MG63 (cell line): Measurements from ENCODE around the gene SCUBE3. TPM values are rescaled to one million over a fixed set of nuclear protein-coding genes. Genes with fewer than 3 reads are reported as not detected.
A peak's percentile ranks its signal among the peaks of the same experiment; 100 is the strongest.

ENCODE experiments used
- DNase-seq: peaks from one replicate; pipeline ENCODE4 v3.0.0-alpha.2; 2020
- H3K27me3 ChIP-seq: fragments of 250-450 bp; sonication (Bioruptor Pico); 2 replicates; pipeline ENCODE4 v1.5.1; 2020; ENCODE audit warnings: mild to moderate bottlenecking, moderate library complexity
- H3K36me3 ChIP-seq: fragments of 250-450 bp; sonication (Bioruptor Pico); 2 replicates; pipeline ENCODE4 v1.5.1; 2020; ENCODE audit warnings: mild to moderate bottlenecking, moderate library complexity
- H3K4me3 ChIP-seq: fragments of 250-450 bp; sonication (Bioruptor Pico); 2 replicates; pipeline ENCODE4 v1.5.1; 2020; ENCODE audit warnings: mild to moderate bottlenecking, moderate library complexity
- H3K9me3 ChIP-seq: fragments of 250-450 bp; sonication (Bioruptor Pico); 2 replicates; pipeline ENCODE4 v1.5.1; 2020; ENCODE audit warnings: mild to moderate bottlenecking, moderate library complexity
- total RNA-seq: library from RNA; depleted of rRNA; stranded (reverse); fragments of >200 nt; shearing (Covaris generic); gene quantifications from 2 replicates; pipeline ENCODE4 v1.2.3, GENCODE V29; 2014; ENCODE audit warnings: low replicate concordance

The SCUBE3 gene
- total RNA-seq, 1 experiment from 2014 or later = 4.2 TPM

DNA sequence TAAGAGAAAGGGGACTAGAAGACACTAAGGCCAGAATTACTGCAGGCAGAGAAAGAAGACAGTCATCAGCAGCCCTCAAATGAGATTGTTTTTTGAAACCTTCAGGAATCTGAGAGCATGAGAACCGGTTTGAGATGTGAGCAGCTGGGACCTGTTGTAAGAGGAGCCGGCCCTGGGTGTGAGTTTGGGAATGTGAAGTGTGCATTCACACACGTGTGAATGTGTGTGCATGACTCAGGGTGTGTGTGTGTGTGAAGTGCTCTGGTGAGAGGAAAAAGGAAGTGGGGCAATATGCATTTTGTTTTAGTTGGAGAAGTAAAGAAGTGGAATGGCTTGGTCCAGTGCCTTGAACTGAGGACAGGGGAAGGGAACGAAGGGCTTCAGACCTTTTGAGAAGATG lies 4.3 kb downstream of the SCUBE3 start:
- Histone ChIP-seq H3K4me3 (no peak overlapping the region), H3K36me3 (no peaks in the 10 kb centered on the region)
- DNase-seq = no peak

DNA sequence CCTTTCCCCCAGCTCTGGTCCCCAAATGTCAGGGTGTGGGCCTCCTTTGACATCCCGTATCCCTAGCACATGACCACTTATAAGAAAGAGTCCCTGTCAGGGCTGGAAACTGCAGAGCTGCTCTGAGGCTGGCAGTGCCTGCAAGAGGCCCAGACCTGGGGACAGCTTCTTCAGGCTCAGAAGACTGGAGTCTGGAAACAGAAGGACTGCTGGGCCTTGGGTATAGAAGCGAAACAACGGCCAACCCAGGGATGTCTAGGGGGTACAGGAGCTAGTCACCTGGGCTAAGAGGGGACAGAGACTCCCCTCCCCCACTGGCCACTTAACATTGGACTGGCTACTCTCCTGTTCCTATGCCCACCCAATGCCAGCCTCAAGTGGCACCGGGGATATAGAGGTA lies 4.7 kb downstream of the SCUBE3 start:
- H3K9me3 ChIP-seq = no peaks in the 10 kb centered on the region
- H3K4me3 ChIP-seq = no peak overlapping the region
- no peak for DNase-seq
- H3K36me3 ChIP-seq = no peaks in the 10 kb centered on the region
- no peaks in the 10 kb centered on the region for H3K27me3 ChIP-seq

More for the DNA sequence above, 4.3 kb downstream of the SCUBE3 start:
- Histone ChIP-seq H3K27me3 (no peaks in the 10 kb centered on the region), H3K9me3 (no peaks in the 10 kb centered on the region)

DNA sequence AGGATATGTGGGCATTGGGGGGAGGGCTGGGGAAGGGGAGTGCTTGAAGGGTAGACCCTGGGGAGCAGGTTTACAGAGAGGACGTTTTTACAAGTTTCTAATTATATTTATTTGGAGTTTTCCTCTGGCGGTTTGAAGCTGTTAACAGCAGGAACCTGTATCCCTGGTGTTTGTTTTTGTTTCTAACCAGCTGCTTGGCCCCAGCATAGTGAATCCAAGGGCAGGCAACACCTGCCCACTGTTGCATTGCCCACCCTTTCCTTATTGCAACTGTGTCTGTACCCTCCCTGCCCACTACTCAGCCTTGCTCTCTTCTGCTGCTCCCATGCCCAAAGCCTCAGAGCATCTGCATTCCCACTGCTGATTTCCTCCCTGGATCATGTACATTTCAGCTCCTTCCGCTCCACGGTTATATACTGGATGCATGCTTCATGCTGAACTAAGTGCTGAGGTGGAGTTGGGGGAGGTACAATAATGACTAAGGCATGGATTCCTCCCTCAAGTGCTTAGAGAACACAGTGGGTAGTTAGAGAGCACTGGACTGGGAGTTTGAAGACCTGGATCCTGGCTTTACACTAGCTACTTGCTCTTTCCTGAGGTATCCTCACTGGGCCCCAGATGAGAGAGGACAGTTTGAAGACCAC lies 6.0 kb downstream of the SCUBE3 start:
- Histone ChIP-seq H3K36me3 (no peaks in the 10 kb centered on the region), H3K9me3 (no peaks in the 10 kb centered on the region), H3K4me3 (no peak overlapping the region), H3K27me3 (no peaks in the 10 kb centered on the region)
- DNase-seq = no peak

DNA sequence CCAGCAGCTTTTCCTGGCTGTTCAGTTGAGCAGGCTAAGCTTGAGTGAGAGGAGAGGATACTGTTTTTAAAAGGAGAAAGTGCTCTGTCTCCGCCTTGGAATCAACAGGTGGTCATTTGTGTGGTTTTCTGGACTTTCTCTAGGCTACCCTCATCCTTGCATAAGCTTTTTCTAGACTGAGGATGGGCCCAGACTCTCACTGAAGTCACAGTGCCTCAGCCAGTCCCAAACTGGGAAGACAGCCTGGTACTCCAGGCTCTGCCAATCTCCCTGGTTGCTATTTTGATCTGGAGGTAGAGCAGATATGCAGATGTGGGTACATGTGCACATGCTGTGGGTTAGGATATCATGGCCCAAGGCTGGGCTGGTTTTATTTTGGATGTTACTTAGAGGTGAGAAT lies 7.0 kb downstream of the SCUBE3 start:
- H3K36me3 ChIP-seq = no peaks in the 10 kb centered on the region
- no peaks in the 10 kb centered on the region for H3K27me3 ChIP-seq
- H3K4me3 ChIP-seq = no peak overlapping the region
- DNase-seq = no peak
- no peaks in the 10 kb centered on the region for H3K9me3 ChIP-seq

DNA sequence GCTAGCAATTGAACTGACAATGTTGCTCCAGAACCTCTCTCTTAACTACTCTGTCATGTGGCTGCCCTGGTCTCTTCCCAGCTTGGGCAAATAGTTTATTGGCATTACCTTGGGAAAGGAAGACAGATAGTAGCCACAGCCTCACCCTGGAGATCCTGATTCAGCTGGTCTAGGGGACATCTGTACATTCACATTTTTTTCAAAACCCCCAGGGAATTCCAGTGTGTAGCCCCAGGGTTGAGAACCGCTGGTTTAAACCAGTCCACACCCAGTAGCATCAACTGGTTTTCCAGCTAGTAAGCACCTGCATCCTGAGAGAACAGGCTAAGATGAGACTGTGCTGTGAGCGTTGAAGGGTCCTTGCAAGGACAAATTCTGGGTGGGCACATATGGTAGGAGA lies 9.6 kb downstream of the SCUBE3 start:
- no peaks in the 10 kb centered on the region for H3K9me3 ChIP-seq
- no peaks in the 10 kb centered on the region for H3K36me3 ChIP-seq
- no peak for DNase-seq
- H3K27me3 ChIP-seq = no peaks in the 10 kb centered on the region
- H3K4me3 ChIP-seq = no peak overlapping the region

DNA sequence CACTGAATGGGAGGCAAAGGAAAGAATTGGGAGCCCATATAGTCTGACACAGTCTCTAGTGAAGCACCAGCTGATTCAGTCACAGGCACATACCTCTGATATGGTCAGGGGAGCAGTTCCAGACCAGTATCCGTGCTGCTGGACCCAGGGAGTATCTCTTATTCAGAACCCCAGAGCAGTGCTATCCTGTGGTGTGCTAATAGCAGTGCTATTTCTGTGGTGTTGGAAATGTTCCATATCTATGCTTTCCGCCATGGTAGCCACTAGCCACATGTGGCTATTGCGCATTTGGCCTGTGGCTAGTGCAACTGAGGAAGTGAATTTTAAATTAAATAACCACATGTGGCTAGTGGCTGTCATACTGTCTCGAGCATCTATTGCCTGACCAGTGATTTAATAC lies 11.0 kb downstream of the SCUBE3 start:
- Histone ChIP-seq H3K27me3 (no peaks in the 10 kb centered on the region), H3K9me3 (no peaks in the 10 kb centered on the region), H3K36me3 (no peaks in the 10 kb centered on the region), H3K4me3 (no peak overlapping the region)
- no peak for DNase-seq

DNA sequence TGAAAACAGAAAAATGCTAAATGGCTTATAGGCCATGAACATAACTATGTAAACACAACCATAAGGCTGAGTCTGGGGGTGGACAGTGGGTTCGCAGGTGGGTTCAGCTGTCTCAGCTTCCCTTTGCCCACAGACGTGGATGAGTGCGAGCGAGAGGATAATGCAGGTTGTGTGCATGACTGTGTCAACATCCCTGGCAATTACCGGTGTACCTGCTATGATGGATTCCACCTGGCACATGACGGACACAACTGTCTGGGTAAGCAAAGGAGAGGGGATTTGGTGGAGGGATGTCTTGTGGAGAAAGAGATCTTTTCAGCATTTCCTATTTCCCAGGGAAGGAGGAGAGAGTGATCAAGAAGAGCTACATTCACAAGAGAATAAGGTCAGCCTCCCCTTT lies 14.7 kb downstream of the SCUBE3 start:
- Histone ChIP-seq H3K9me3 (no peaks in the 10 kb centered on the region), H3K4me3 (no peak overlapping the region), H3K27me3 (no peaks in the 10 kb centered on the region), H3K36me3 (0 out of 2 replicates have a peak, but pooled peaks cover 3% of the 10 kb centered on the region)
- DNase-seq = no peak

DNA sequence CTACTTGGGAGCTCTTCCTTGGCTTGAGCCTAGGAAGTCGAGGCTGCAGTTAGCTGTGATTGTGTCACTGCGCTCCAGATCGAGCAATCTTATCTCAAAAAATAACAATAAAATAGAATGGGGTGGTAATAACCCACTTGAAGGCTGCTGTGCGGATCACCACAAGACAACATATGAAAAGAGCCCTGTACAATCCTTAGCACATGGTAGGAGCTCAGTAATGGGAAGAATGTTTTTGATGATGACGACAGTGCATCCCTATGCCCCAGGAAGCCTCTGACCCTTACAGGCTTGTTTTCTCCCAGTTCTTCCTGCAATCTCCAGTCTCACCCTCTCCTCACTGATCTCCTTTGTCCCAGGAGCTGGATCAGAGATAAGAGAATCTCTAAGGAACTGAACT lies 15.5 kb downstream of the SCUBE3 start:
- Histone ChIP-seq H3K36me3 (0 out of 2 replicates have a peak, but pooled peaks cover 3% of the 10 kb centered on the region), H3K4me3 (no peak overlapping the region), H3K9me3 (peaks cover under 1% of the 10 kb centered on the region; the same call in 1 of the 2 replicates), H3K27me3 (no peaks in the 10 kb centered on the region)
- no peak for DNase-seq

DNA sequence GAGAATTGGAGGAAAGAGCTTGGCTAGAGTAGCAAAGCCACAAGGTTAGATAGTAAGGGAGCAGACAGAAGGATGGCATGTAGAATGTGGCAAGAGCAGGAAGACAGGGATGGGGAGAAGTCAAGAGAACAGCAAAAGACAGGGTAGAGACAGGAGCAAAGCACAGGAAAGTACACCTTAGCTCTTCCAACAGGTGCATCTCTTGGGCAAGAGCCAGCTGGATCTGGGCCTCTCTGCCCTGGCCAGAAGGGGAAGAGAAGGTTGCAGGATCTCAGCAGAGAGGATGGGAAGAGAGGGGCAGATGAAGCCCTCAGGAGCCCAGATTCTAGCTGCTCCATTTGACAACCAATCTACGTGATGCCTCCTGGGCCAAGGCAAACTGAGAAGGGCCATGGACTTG lies 16.7 kb downstream of the SCUBE3 start:
- Histone ChIP-seq H3K4me3 (no peak overlapping the region), H3K27me3 (no peaks in the 10 kb centered on the region), H3K9me3 (peaks cover 10% of the 10 kb centered on the region), H3K36me3 (0 out of 2 replicates have a peak, but pooled peaks cover 3% of the 10 kb centered on the region)
- DNase-seq = no peak

DNA sequence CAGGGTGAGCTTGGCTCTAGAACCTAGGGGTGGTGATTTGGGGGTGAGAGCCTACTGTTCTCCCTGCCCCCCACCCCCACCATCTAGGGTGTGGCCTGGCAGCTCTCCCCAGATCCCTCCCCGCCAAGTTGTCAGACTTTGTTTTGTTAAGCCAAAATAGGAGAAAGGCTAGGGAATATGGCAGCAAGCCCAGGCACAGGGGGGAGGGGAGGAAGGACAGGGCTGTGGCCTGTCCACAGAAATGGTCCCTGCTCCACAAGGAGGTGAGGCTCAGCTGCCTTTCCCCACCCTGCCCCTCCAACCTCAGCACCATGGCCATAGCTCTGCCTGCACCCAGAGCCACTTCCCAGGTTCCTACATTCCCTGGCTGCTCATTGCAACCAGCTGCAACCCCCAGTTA lies 17.2 kb downstream of the SCUBE3 start:
- H3K36me3 ChIP-seq = 0 out of 2 replicates have a peak, but pooled peaks cover 3% of the 10 kb centered on the region
- peak; percentile 38 for DNase-seq
- no peaks in the 10 kb centered on the region for H3K27me3 ChIP-seq
- peaks cover 13% of the 10 kb centered on the region for H3K9me3 ChIP-seq
- H3K4me3 ChIP-seq = no peak overlapping the region

DNA sequence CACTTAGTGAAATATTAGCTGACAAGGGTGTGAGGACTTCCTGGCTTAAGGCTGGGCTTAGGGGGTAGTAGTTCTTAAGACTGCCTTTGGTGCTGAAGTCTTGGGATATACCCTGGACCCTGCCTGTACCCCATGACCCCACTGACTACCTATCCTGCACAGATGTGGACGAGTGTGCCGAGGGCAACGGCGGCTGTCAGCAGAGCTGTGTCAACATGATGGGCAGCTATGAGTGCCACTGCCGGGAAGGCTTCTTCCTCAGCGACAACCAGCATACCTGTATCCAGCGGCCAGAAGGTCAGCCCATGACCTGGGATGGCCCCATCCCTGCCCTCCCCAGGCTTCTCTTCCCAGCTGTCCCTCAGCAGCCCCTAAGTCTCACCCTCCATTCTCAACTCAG lies 17.8 kb downstream of the SCUBE3 start:
- Histone ChIP-seq H3K4me3 (no peak overlapping the region), H3K9me3 (peaks cover 14% of the 10 kb centered on the region), H3K27me3 (no peaks in the 10 kb centered on the region), H3K36me3 (0 out of 2 replicates have a peak, but pooled peaks cover 3% of the 10 kb centered on the region)
- no peak for DNase-seq

DNA sequence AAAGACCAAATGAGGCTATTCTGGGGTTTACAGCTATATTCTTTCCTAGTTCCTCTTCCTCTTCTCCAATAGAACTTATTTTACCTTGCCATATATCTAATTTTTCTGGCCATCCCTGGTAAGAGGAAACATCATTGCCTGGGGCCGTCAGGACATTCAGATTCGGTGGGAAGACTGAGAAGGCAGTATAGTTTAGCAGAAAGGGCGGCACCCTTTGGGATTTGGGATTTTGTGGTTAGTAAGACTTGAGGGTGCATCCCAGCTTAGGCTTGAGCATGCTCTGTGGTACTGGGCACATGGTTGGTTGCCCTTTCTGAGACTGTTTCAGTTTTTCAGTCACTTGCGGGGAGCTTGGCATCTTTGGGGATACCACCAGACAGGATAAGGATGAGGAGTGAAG lies 21.1 kb downstream of the SCUBE3 start:
- peaks cover 14% of the 10 kb centered on the region for H3K9me3 ChIP-seq
- DNase-seq = no peak
- 0 out of 2 replicates have a peak, but pooled peaks cover 6% of the 10 kb centered on the region for H3K36me3 ChIP-seq

DNA sequence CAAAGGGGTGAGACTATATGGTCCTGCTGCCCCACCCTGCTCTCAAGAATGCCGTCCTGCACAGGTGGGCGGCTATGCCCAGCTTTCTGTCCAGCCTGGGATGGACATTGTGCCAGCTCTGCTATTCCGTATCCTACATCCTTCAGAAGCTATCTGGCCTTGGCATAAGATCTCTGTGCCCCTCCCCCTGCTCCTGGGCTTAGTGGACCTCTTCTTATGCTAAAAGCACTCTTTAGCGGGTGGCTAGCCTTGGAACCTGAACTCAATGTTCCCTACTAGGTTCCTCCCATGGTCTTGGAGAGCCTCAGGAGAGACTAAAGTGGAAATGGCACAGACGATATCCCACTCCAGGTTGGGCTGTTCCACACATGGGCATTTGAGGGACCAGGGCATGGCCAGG lies 22.5 kb downstream of the SCUBE3 start:
- H3K36me3 ChIP-seq = 0 out of 2 replicates have a peak, but pooled peaks cover 9% of the 10 kb centered on the region
- H3K9me3 ChIP-seq = peaks cover 14% of the 10 kb centered on the region
- no peak for DNase-seq
- H3K27me3 ChIP-seq = no peaks in the 10 kb centered on the region
- no peak overlapping the region for H3K4me3 ChIP-seq

More for the DNA sequence above, 21.1 kb downstream of the SCUBE3 start:
- H3K27me3 ChIP-seq = no peaks in the 10 kb centered on the region
- H3K4me3 ChIP-seq = no peak overlapping the region

DNA sequence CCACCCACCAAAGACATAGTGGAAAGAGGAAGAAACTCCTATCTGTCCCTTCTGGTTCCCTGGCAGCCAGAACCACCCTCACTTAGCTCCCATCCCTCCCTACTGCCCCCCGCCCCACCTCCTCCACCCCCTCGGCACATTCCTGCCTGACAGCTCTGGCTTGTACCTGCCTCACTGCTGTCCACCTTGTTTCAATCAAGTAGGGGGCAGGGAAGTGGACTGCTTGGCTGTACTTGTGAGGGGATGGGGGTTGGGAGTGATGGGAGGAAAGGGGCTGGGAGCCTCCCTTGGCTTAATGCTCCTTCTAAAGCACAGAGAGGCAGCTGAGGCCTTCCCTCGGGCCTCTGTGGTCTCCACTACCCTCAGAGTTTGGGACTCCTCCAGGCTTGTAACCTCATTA lies 23.7 kb downstream of the SCUBE3 start:
- DNase-seq = no peak
- peaks cover 14% of the 10 kb centered on the region for H3K9me3 ChIP-seq
- 0 out of 2 replicates have a peak, but pooled peaks cover 9% of the 10 kb centered on the region for H3K36me3 ChIP-seq
- H3K27me3 ChIP-seq = no peaks in the 10 kb centered on the region
- H3K4me3 ChIP-seq = no peak overlapping the region

DNA sequence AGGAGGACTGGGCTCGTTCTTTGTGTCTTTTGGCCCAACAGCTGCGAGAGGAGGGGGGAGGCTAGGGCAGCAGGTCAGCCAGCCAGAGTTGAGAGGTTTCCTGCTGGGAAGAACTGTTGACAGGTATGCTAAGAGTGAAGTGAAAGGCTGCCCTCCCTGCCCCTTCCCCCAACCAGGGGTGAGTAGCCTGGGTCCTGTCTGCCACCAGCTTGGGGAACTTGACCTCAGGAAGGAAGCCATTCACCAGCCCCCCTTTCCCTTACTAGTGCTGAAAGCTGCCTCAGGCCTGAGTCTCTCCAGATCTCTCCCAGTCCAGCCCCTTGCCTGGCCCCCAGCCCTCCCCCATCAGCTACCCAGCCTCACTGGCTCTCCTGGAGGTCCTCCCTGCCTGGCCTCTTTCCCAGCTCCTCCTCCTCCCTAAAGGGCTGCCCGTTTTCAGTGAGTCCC lies 25.1 kb downstream of the SCUBE3 start:
- no peak for DNase-seq
- H3K27me3 ChIP-seq = no peaks in the 10 kb centered on the region
- peaks cover 14% of the 10 kb centered on the region for H3K9me3 ChIP-seq
- no peak overlapping the region for H3K4me3 ChIP-seq
- peaks cover 9% of the 10 kb centered on the region; the same call in 1 of the 2 replicates for H3K36me3 ChIP-seq

DNA sequence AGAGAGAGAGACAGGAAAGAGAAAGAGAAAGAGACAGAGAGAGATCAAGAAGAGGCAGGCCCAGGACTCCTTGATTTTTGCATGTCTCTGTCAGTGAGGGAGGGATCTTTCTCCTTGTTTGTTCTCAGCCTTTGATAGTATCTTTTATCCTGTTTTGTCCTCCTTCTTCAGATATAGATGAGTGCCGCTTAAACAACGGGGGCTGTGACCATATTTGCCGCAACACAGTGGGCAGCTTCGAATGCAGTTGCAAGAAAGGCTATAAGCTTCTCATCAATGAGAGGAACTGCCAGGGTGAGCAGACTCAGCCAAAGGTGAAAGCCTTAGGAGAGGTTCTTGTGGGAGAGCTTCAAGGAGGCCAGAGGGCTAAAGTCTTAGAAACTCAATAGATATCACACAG lies 25.8 kb downstream of the SCUBE3 start:
- Histone ChIP-seq H3K36me3 (peaks cover 9% of the 10 kb centered on the region; the same call in 1 of the 2 replicates), H3K27me3 (no peaks in the 10 kb centered on the region), H3K9me3 (peaks cover 11% of the 10 kb centered on the region), H3K4me3 (no peak overlapping the region)
- DNase-seq = no peak

DNA sequence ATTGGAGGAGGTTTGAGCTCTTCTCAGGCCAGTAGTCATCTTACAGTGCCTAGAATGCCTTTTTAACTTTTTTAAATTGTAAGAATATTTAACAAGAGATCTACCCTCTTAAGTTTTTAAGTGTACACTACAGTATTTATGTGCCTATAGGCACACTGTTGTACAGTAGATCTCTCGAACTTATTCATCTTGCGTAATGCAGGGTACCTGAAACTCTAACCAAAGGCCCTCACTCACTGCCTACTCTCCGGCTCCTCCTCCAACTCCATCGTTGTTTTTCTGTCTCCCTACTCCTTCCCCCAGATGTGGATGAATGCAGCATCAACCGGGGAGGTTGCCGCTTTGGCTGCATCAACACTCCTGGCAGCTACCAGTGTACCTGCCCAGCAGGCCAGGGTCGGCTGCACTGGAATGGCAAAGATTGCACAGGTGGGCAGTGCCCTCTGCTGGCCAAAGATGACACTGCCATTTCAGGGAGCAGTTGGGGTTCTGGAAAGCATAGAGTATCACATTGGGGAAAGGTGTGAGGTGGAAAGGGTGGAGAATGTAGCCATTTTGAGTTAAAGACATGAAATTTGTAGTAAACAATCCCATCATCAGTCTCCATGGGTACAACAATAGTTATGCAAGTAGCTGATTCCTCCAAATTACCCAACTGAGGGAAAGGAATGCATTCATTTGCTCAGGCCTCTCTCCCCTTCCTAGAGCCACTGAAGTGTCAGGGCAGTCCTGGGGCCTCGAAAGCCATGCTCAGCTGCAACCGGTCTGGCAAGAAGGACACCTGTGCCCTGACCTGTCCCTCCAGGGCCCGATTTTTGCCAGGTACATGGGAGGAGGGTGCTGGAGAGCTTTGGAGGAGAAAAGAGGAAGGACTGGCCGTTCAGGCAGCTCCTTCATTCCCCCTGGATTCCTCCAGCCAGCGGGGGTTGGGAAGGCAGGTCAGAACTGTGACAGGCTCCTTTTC lies 27.4 kb downstream of the SCUBE3 start:
- H3K4me3 ChIP-seq = no peak overlapping the region
- no peaks in the 10 kb centered on the region for H3K9me3 ChIP-seq
- DNase-seq = peak; percentile 80
- no peaks in the 10 kb centered on the region for H3K27me3 ChIP-seq
- H3K36me3 ChIP-seq = peaks cover 9% of the 10 kb centered on the region; the same call in 1 of the 2 replicates
